MM.1S (cell line): ENCODE data around the gene CCDC14.

Experiments
- DNase-seq: peaks from one replicate; pipeline ENCODE4 v3.0.0-alpha.2; 2015
- H2AFZ ChIP-seq: fragments of 300-600 bp; sonication (generic); 2 replicates; pipeline ENCODE4 v1.6.0; 2016; ENCODE audit warnings: antibody characterized with exemption, low read length
- H3F3A ChIP-seq: fragments of 300-600 bp; sonication (generic); 2 replicates; pipeline ENCODE4 v1.6.1; 2016; ENCODE audit warnings: mild to moderate bottlenecking, antibody characterized with exemption, low read length, moderate library complexity, mixed read lengths; ENCODE audit not compliant: insufficient read depth
- H3K27ac ChIP-seq: fragments of 300-600 bp; sonication (generic); 2 replicates; pipeline ENCODE4 v1.5.1; 2016; ENCODE audit warnings: mild to moderate bottlenecking, low read length
- H3K27me3 ChIP-seq: fragments of 300-600 bp; sonication (generic); replicated peaks from 2 replicates; pipeline ENCODE4 v1.6.0; 2016; ENCODE audit warnings: low read length; ENCODE audit not compliant: insufficient read depth
- H3K36me3 ChIP-seq: fragments of 300-600 bp; sonication (generic); replicated peaks from 2 replicates; pipeline ENCODE4 v1.6.1; 2016; ENCODE audit warnings: mild to moderate bottlenecking, low read length, mixed read lengths; ENCODE audit not compliant: insufficient read depth
- H3K4me1 ChIP-seq: fragments of 300-600 bp; sonication (generic); 2 replicates; pipeline ENCODE4 v1.6.1; 2016; ENCODE audit warnings: low read length, mixed read lengths
- H3K4me2 ChIP-seq: fragments of 300-600 bp; sonication (generic); 2 replicates; pipeline ENCODE4 v1.6.0; 2016; ENCODE audit warnings: low read depth, low read length
- H3K4me3 ChIP-seq: fragments of 300-600 bp; sonication (generic); 2 replicates; pipeline ENCODE4 v1.5.1; 2016; ENCODE audit warnings: low read length, mixed read lengths
- H3K79me2 ChIP-seq: fragments of 300-600 bp; sonication (generic); 2 replicates; pipeline ENCODE4 v1.6.1; 2016; ENCODE audit warnings: mixed run types, low read length, mixed read lengths
- H3K9ac ChIP-seq: fragments of 300-600 bp; sonication (generic); 2 replicates; pipeline ENCODE4 v1.6.1; 2016; ENCODE audit warnings: low read length, mixed read lengths
- H3K9me2 ChIP-seq: fragments of 300-600 bp; sonication (generic); replicated peaks from 2 replicates; pipeline ENCODE4 v1.6.1; 2016; ENCODE audit warnings: mild to moderate bottlenecking, low read length, mixed read lengths; ENCODE audit not compliant: insufficient read depth
- H3K9me3 ChIP-seq: fragments of 300-600 bp; sonication (generic); replicated peaks from 2 replicates; pipeline ENCODE4 v1.6.1; 2016; ENCODE audit warnings: mild to moderate bottlenecking, low read length, mixed read lengths; ENCODE audit not compliant: insufficient read depth
- H4K20me1 ChIP-seq: fragments of 300-600 bp; sonication (generic); 2 replicates; pipeline ENCODE4 v1.6.1; 2016; ENCODE audit warnings: mild to moderate bottlenecking, low read length, moderate library complexity, mixed read lengths; ENCODE audit not compliant: insufficient read depth
- CTCF ChIP-seq: fragments of 300-600 bp; sonication (generic); IDR thresholded peaks from 2 replicates; pipeline ENCODE4 v1.5.1; 2016; ENCODE audit warnings: antibody characterized with exemption, low read length, mixed read lengths
- EZH2 ChIP-seq: fragments of 300-600 bp; sonication (generic); optimal IDR thresholded peaks from 2 replicates; pipeline ENCODE3; 2017; ENCODE audit warnings: low read depth, mild to moderate bottlenecking, antibody characterized with exemption, low read length, mixed read lengths
- EZH2phosphoT487 ChIP-seq: fragments of 300-600 bp; sonication (generic); IDR thresholded peaks from 2 replicates; pipeline ENCODE4 v1.6.1; 2018; ENCODE audit warnings: antibody characterized with exemption, low read length

The CCDC14 gene

GRCh38 chr3:123869165-123869564 lies 91.9 kb downstream of the CCDC14 start:
- Histone ChIP-seq H3K4me3 (no peak overlapping the region), H3F3A (peaks cover 13% of the 10 kb centered on the region), H3K27ac (no peak overlapping the region; the same call in 1 of the 2 replicates), H2AFZ (no peak overlapping the region), H3K79me2 (no peaks in the 10 kb centered on the region), H3K4me1 (peaks cover 37% of the 10 kb centered on the region), H3K9me2 (no peaks in the 10 kb centered on the region), H3K4me2 (no peak overlapping the region), H3K9ac (no peak overlapping the region), H3K36me3 (no peaks in the 10 kb centered on the region), H3K9me3 (no peaks in the 10 kb centered on the region), H4K20me1 (no peaks in the 10 kb centered on the region), H3K27me3 (no peaks in the 10 kb centered on the region)
- TF ChIP-seq EZH2 (no peak), EZH2phosphoT487 (no peak), CTCF (no peak)
- DNase-seq: no peak

- Histone ChIP-seq H3F3A (no peaks in the 10 kb centered on the region), H3K9me2 (no peaks in the 10 kb centered on the region), H3K79me2 (no peaks in the 10 kb centered on the region), H2AFZ (no peak overlapping the region), H4K20me1 (no peaks in the 10 kb centered on the region), H3K27ac (no peak overlapping the region), H3K4me3 (no peak overlapping the region), H3K27me3 (no peaks in the 10 kb centered on the region), H3K4me1 (peaks cover 12% of the 10 kb centered on the region), H3K9ac (no peak overlapping the region), H3K4me2 (no peak overlapping the region), H3K36me3 (no peaks in the 10 kb centered on the region), H3K9me3 (no peaks in the 10 kb centered on the region)
- DNase-seq: no peak
- no peak for TF ChIP-seq EZH2
- TF ChIP-seq EZH2phosphoT487: no peak
- TF ChIP-seq CTCF: no peak
Observed at GRCh38 chr3:123864706-123865105, 96.3 kb downstream of the CCDC14 start.
